Measurements from ENCODE around the gene TENT5C.

Gene TENT5C

DNA sequence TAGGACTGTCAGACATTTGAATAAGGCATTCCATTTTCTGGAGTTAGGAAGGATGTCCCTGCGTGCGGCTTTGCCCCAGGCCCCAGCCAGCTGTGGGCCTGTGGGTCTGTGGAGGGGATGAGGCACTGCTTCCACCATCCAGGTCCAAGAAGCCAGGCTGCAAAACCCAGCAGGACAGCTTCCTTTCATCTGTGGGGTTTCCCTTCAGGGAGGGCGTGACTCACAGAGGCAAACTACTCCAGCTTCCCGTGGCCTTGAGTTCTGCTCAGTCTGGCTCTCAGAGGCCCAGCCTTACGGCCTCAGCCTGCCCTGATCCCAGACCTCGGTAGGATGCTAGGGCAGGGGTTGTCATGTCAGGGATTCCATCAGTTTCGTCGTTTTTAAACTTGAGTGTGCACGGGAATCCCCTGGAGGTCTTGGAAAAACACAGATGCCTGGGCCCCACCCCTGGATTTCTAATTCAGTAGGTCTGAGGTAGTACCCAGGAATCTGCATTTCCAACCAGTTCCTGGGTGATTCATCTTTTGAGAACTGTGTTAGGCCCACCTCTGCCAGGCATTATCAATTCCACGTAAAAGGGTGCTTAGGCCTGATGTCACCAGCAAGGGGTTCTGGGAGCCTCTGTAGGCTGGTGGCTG, 32.3 kb upstream of the TENT5C start:
- DNase-seq, result peak; percentile 29

DNA sequence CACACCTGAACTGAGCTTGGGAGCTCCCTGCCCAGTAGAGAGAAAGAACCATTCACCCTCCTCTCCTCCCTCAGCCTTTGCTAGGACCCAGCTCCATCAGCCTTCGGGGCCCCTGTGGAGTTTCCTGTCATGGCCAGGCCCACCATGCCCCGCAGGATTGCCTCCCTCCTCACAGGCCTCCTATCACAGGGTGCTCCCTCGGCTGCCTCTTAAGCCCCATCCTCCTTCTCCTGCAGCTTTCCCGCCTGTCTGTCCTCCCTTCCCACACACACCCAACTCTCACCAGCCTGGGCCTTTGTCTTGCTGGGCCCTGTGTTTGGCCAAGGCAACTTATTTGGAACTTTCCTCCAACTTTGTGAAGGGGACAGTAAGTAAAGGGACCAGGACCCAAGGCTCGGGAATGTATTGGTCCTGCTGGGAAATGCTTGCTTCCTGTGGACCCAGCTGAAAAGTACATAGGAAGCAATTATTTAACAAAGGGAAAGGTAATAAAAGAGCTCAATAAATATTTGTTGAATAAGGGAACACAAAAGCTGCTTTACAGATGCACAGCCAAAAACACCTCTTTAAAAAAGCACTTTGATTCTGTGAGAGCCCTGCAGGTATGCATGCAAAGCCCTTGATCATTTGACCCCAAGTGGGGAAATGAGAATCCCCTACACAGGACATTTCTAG, 31.6 kb upstream of the TENT5C start:
- no peak for DNase-seq

DNA sequence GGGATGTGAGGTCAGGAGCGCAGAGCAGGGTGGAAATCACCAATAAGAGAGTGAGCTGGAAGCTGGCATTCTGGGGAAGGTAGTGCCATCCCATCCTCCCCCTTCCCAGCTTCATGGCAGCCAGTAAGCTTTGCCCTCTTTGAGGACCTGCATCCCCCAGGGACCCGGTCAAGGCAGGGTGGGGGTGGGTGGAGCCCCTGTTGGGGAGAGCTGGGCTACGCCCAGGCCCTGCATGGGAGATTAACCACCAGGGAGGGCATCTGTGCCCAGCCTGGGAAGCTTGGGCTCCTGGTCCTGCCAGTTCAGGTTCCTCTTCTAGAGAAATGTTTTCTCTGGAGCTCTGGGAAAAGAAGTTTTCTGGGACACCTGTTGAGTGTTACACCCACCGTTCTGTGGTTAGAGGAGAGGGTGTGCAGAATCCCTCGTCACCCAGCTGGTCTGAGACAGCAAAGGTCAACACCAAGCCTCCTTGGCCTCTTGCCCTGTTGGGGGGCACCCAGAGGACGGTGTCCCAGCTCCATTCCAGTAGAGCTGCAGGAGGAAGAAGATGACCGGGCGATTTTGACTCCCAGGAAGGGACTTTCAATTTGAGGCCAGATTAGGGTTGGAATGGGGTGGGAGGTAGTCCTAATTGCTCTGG, 30.1 kb upstream of the TENT5C start:
- DNase-seq, result no peak

DNA sequence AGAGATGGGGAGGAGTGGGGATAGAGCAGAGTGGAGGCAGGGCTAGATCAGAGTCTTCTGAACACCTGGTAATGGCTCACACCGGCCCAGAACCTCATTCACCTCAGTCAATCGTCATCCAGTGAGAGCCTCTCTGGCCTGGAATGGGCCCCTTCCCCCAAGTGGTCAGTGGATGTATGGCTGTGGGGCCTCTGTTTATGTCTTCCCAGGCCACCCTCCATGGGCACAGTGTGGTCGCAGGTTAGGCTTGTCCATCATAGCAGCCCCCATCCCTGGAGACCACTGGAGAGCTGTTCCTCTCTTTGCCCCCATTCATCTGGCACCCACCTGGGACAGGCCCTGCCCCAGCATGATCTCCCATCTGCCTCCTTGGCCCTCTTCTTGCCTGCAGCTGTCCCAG, 29.6 kb upstream of the TENT5C start:
- DNase-seq, result no peak

DNA sequence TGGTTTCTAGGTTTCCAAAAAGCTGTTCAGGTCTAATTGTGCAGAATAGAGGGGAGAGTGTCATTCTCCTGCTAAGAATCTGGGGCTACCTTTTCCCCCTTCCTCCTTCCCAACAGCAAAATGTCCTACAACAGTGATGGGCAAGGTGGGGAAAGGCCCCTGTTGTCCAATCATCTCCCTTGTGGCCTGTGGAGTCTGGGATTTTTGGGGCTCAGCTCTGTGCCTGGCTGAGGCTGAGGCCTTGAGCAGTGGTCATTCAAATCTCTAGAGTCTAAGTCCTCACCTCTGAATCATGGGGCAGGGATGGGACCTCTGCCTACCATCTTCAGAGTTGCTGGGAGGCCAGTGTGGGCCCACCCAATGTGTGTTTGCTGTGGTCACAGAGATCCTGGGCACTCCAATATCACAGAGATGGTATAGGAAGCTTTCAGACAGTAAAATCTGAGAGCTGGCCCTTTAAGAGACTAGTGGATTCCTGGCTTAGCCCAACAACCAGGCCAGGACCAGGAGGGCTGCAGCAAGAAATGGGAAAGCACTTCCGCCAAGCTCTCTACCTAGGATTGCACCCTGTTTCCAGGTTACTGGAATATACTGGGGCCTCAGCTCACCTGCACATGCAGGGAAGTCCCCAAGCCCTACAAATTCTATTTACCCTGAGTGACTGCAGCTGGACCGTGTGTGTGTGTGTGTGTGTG, 28.5 kb upstream of the TENT5C start:
- no peak for DNase-seq

DNA sequence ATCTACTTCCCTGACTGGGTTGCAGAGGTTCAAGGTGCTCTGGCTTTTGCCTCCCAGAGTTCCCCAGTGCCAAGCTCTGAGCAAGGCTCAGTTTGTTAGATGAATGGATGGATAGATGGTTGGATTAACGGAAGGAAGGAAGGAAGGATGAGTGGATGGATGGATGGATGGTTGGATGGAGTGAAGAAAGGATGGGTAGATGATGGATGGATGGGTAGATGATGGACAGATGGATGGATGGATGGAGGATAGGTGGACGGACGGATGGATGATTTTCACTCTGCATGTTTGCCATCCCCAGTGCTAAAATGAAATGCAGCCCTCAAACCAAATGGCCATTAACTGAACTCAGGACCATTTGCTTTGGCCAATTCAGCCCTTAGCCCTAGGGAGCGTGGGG, 27.4 kb upstream of the TENT5C start:
- no peak for DNase-seq

DNA sequence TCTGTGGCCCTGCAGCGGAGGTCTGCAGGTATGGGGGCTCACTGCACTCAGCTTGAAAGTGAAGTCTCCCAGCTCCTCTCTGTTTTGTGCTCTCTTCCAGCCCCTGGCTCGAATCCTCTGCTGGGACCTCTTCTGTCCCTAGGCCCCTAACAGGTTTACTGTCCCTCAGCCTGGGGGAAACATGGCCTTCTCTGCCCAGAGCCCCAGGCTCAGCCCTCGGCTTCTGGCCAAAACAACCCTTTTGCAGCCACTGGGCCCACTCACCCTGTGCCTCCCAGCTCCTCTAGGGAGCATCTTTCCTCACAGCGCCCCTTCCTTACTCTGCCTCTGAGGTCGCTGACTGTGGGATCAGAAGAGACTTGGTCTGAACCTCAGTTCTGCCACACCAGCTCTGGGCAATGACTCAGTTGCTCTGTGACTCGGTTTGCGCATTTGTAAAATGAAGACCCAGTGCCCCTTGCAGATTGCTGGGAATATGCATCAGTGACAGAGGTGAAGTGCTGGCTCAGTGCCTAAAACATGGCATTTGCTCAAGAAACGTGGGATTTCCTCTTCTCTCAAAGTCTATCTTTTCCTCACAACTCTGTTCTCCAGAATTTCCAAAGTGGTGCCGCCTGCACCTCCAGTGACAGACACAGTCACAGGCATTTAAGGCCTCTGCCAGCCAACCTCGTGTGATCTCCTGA, 26.5 kb upstream of the TENT5C start:
- no peak for DNase-seq

DNA sequence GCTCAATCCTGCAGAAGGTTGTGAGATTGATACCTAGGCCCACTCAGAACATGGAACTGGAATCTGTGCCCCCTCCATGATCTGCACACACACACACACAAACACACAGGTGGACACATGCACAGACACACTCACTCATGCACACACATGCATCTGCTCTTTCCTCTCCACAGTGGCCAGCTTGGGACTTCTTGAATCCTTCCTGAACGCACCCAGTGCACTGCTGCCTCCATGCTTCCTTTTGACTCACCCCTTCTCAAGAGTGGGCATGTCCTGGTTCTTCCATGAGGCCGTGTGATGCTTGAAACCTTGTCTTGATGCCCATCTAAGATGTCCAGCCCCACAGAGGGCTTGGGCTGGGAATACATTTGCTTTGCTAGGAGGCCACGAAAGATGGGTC, 25.4 kb upstream of the TENT5C start:
- no peak for DNase-seq

DNA sequence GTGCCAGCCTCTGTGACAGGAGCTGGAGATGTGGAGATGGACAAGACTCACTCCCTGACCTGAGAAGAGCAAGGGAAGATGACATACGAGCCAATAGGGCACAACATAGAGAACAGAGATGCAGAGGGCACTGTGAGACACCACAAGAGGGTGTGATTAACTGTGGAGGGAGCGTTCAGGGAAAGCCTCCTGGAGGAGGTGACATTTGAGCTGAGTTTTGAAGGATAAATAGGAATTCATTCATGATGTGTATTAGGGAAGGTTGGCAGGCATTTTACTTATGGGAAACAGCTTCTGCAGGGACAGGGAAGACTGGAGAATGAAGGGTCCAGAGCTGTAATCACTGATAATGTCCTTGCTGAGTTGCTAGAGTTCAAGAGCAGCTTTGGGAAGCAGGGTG, 25.0 kb upstream of the TENT5C start:
- DNase-seq, result no peak

DNA sequence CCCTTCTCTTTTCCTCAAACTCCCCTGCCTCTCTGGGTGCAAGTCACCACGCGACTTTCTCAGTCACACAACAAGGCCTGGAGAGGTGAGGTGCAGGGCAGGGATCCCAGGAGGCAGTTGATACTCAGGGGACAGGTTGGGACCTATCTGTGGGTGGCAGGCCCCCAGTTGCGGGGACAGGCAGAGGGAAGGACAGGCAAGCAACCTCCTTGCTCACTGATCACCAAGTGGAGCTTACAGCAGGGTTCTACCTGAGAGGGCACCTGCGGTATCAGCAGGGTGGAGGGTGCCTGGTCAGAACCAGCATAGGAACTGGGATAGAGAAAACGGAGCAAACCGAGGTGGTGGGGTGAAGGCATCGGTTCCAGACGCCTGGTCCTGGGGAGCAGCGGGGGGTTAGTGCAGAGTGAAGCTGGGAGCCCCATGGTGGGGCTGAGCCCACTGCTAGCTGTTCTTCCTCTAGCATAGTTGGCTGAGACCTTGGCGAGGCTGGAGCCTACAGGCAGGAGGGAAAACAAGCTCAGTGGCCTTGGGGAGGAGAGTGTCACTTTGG, 24.4 kb upstream of the TENT5C start:
- no peak for DNase-seq

DNA sequence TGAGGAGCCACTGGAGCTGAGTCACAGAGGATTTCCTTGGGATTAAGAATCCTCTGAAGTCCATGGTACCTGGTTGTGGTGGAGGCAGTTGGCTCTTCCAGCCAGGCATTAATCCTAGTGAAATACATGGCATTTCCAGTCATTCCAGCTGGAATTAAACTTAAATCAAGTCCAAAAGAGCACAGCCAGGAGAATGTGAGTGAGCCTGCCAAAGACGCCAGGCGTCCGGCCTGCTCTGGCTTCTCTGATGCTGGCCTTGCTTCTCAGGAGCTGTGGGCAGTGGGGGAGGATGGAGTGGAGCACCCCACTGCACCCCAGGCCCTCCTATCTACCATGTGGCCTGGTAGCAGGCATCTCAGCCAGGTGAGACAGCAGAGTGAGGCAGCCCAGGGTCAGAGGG, 23.4 kb upstream of the TENT5C start:
- no peak for DNase-seq

DNA sequence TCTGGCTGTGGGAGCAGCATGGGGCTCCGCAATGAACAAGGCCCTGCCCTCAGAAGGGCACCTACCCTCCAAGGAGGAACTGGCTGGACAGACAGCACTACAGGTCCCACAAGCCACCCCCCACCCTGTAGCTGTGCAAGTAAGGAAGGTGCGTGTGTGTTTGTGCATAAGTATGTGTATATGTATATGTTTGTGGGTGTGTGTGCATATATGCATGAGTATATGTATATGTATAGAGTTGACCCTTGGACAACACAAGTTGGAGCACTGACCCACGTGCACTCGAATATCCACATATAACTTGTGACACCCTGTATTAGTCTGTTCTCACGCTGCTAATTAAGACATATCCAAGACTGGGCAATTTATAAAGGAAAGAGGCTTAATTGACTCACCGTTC, 22.6 kb upstream of the TENT5C start:
- no peak for DNase-seq

DNA sequence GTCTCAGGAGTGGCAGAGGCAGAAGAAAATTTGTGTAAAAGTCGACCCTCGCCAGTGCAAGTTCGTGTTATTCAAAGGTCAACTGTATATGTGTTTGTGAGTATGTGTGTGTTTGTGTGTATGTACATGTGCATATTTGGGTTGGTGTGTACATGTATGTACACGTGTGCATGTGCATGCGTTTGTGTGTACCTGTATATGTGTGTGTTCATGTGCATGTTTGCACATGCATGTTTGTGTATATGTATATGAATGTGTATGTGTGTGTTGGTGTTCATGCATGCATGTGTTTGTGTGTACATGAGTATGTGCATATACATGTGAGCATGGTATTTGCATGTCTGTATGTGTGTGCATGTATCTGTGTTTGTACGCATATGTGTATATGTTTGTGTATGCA, 21.7 kb upstream of the TENT5C start:
- DNase-seq, result no peak

DNA sequence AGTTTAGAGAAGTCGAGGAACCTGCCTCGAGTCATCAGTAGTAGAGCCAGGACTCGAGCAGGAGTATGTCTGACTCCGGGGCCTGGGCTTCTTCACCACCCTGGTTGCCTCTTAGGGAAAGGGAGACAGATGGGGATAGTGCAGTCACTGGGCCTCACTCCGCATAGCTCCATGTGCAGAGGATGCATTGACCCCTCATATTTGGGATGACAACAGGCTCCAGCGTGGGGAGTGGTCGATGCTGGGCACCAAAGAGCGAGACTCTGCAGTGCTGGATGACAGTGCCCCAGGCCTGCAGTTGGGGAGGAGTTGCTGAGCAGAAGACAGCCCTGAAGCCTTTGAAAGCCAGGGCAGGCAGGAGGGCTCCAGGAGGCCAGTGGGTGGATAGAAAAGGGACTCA, 20.8 kb upstream of the TENT5C start:
- DNase-seq, result no peak

DNA sequence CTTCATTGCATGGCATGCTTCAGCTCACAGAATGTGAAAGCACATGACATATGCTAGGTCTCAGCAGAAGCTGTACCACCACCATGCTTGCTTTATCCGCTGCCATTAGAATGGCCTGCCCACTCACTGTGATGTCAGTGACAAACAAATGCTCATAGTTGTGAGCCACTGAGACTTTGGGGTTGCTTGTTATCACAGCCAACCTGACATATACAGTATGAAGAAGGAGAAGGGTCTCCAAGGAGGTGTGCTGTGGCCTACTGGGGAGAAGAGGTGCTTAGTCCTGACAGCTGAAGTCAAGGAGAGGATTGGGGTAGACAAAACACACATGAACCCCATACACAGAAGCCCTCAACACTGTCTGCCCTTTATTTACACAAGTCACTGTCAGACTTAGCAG, 19.5 kb upstream of the TENT5C start:
- DNase-seq, result no peak

DNA sequence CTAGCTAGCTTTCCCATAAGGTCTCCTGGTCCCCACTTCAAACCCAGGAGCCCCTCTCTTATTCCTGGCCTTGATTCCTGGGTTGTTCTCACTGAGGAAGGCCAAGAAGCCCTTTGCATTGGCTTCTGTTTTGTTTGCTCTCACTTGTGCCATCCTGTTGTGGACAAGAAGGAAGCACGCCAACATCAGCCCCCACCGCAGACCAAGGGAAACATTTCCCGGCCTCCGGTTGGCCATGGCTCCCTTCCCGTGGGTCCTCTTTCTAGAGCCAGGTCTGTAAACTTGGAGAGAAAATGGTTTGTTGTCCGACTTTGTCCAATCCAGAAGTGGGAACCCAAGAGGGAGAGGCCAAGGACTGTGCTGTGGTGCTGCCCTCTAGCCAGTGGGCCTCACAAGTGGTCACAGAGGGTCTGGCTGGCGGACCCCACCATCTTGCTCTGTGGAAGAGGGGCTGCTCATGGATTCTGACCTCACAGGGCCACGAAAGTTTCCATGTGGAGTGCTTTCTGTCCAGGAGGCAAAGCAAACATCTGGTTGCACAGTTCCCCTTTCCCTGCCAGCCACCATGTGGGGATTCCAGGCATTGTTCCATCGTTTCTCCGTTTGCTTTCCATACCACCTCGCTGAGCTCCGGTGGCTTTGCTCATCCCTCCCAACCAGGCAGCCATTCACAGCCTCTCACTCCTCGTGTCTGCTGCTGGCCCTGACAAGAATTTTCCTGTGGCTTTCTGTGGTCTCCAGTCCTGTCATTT, 18.9 kb upstream of the TENT5C start:
- DNase-seq, result no peak

DNA sequence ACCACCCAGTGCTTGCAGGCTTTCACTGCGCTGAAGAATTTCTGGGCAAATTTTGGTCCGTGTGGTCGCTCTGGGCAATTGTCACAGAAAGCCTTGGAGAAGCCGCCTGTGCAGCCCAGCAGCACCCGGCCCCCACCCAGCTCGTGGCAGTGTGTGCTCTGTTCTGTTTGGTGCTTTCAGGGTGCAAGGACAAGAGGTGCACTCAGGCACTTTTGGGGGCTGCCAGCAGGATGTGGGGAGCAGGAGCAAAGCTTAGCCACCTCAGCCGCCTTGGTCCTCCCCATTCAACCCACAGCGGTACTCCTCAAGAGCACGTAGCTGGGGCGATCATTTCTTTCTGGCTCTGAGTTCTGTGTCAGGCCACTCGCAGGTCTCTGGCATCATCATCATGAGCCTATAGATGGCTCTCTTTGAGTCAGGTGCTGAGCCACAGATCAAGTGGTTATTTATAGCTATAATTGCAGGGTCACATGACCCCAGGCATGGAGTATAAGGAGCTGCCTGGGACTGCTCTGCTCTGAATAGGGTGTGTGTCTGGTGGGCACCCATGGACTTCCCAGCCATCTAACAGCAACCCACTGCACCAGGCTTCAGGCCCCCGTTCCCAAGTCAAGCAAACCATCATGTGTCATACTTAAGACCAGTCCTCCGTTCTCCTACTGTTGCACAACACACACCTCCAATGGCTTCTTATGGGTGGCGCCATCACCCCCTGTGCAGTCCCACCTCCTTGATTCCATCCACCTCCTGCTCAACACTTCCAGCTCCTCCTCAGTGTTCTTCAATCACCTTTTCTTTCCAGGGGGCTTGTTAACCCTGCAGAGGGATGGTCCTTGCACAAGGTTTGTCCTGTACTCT, 18.1 kb upstream of the TENT5C start:
- DNase-seq, result no peak

DNA sequence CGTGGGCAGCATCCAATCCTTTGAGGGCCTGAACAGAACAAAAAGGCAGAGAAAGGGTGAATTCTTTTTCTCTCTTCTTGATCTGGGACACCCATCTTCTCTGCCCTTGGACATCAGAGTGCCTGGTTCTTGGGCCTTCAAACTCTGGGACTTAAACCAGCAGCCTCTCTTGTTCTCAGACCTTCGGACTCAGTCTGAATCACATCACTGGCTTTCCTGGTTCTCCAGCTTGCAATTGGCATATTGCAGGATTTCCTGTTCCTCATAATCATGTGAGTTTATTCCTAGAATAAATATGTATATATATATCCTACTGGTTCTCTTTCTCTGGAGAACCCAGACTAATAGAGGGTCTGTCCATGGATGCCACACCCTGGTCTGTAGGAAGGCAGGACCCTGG, 16.3 kb upstream of the TENT5C start:
- DNase-seq, result no peak

DNA sequence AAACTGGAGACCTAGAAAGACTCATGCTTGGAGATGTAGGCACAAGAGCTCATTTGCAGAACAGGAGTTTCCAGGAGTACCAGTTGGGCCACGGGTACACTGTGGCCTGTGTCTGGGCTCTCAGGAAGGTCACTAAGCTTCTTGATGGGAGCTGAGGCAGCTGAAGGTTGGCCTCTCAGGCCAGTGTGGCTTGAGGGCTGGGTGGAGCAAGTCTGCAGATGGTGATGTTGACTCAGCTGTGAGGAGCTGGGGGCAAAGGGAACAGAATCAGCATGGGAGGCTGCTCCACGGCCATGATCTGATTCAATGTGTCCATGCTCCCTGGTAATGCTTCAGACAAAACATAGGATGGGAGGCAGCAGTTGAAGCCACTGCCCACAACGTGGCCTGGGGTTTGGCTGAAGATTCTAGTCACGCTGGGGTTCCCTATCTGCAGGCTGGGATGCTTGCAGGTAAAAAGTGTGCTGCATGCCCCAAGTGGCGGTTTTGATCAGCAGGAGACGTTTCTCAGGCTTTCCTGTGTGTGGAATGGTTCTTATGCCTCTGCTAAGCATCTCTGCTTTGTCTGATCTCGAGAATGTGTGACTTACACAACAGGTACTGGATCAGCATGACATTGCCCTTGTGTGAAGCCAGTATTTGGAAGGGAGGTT, 15.4 kb upstream of the TENT5C start:
- no peak for DNase-seq

DNA sequence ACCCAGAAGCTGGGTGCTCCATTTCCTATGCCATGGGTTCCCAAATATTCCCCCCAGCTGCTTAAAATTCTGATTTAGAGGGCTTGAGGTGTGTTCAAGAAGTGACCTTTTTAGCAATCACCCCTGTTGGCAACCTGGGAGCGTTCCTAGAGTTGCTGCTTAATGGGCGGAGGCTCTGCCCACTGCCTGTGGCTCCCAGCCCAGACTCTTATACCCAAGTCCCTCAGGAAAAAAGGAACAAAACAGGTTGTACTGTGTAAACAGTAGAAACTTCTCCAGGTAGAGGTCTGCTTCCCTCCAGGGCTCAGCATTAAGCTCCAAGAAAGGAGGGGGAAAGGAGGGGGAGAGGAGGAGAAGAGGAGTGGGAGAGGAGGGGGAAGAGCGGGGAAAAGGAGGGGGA, 14.6 kb upstream of the TENT5C start:
- no peak for DNase-seq

DNA sequence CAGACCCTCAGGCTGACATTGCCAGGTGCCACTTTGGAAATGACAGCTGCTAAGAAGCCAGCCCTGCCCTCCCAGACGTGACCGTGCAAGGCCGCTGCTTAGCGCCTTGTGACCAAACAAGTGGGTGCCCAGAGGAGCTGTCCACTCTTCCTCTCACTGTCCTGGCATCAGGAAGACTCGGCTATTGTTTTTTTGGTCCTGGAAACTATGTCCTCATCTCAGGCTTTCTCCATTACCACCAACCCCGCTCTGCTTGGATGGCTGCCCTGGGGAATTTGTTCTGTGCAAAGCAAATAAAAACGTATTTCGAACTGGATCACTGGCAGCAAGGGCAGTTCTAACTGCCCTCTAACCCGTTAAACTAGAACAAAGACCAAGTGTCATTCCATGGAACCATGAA, 13.7 kb upstream of the TENT5C start:
- no peak for DNase-seq
